Heart left ventricle (tissue), 16 donors: ENCODE results near the gene GNA15. TPM values are rescaled to one million over a fixed set of nuclear protein-coding genes. Genes with fewer than 3 reads are reported as not detected.

Source experiments
- ATAC-seq, 4 donors: fragments of 200-7000 bp; cut with Tn5 transposase; one replicate each; pipeline ENCODE4 v1.9.1; 2020 to 2022; ENCODE audit warnings: moderate library complexity in 4 of 4, mild to moderate bottlenecking in 3 of 4, moderate number of reproducible peaks in 1 of 4
- DNase-seq, 5 donors: peaks; one replicate each; pipeline ENCODE4 v3.0.0-alpha.2; 2020
- H3K27ac ChIP-seq, 12 donors: fragments of 200-600 bp; sonication (generic) in 4 of 12; one replicate each; pipeline versions ENCODE4 v1.5.0 to v1.8.0; 2016 to 2022; ENCODE audit warnings: mild to moderate bottlenecking in 2 of 12
- H3K27me3 ChIP-seq, 9 donors: fragments of 200-600 bp; sonication (generic) in 2 of 9; one replicate each; pipeline versions ENCODE4 v1.5.1 to v1.8.0; 2016 to 2022; ENCODE audit warnings: mild to moderate bottlenecking in 3 of 9
- H3K36me3 ChIP-seq, 9 donors: fragments of 200-600 bp; sonication (generic) in 2 of 9; one replicate each; pipeline versions ENCODE4 v1.5.0 to v1.8.0; 2018 to 2022; ENCODE audit warnings: mild to moderate bottlenecking in 2 of 9
- H3K4me1 ChIP-seq, 12 donors: fragments of 200-600 bp; sonication (generic) in 4 of 12; one replicate each; pipeline versions ENCODE4 v1.5.0 to v1.8.0; 2016 to 2022; ENCODE audit warnings: mild to moderate bottlenecking in 3 of 12
- H3K4me3 ChIP-seq, 12 donors: fragments of 200-600 bp; sonication (generic) in 4 of 12; one replicate each; pipeline versions ENCODE4 v1.5.0 to v1.8.0; 2017 to 2022; ENCODE audit warnings: mild to moderate bottlenecking in 9 of 12, moderate library complexity in 4 of 12
- H3K9me3 ChIP-seq, 12 donors: fragments of 200-600 bp; sonication (generic) in 4 of 12; one replicate each; pipeline versions ENCODE4 v1.5.0 to v1.8.0; 2016 to 2022; ENCODE audit warnings: mild to moderate bottlenecking in 1 of 12
- POLR2A ChIP-seq, 2 donors: fragments of 450-650 bp; IDR thresholded peaks; one replicate each; pipeline ENCODE4 v1.6.1; 2017; ENCODE audit warnings: antibody characterized with exemption in 2 of 2, mild to moderate bottlenecking in 2 of 2, moderate library complexity in 2 of 2
- WGBS, 4 donors: extraction: QIAGEN DNeasy Blood & Tissue Kit in 2 of 4; methylation state at CpG; one replicate each; pipeline versions ENCODE4 v1.1.5 to v1.1.7; 2013 to 2018; 5-methylcytosine and 5-hydroxymethylcytosine counted together
- intact Hi-C, 10 donors: fragments of 100-400 bp; cut with DNase I; formaldehyde crosslinking; loops; one replicate each; pipeline versions ENCODE4 v1.11.1 to v1.14.2; 2022
- polyA plus RNA-seq, 2 donors: library from polyadenylated mRNA; stranded (reverse); fragments of 200-250 nt; gene quantifications; one replicate each; pipeline ENCODE4 v1.2.3, GENCODE V29; 2013
- total RNA-seq, 9 donors: library from RNA; depleted of rRNA in 2 of 9; stranded (reverse); fragments of >200 nt in 2 of 9; fragmentation: NEBNext Ultra II Directional in 3 of 9; extraction: Animal tissue kit (Norgen Biotek cat#: 25700) in 3 of 9; gene quantifications; one replicate each; pipeline versions ENCODE4 v1.1.0 to v1.2.4, GENCODE V29; 2016 to 2023
- TF ChIP-seq, protein P1 (sequence below), 12 donors: fragments of 200-600 bp; sonication (generic) in 4 of 12; IDR thresholded peaks; one replicate each; pipeline versions ENCODE4 v1.5.0 to v1.8.0; 2018 to 2022; ENCODE audit warnings: antibody characterized with exemption in 12 of 12, mild to moderate bottlenecking in 5 of 12
- donor health status: ischemic (EF 13 %, LVEDD 7.1; RV severe dilation, severe dysfunction).
- donor health status: healthy with polysubstance abuse.
- donor health status: DM: no; HTN: yes; CAD: no.
- donor health status: DM: no; HTN: no; CAD: no.
- donor health status: ischemic (EF 25% LVEDD 6.9; RV normal size, moderate dysfunction).
- donor health status: ischemic (EF 25% LVEDD 5.7; RV mildly dilated, moderate dysfunction).
- donor health status: healthy.
- donor health status: DM: yes; HTN: yes; CAD: no.
- donor health status: ischemic (EF 35%, LVEDD 5.7; RV mildly dilated, moderate dysfunction).
- donor health status: nonischemic (EF 11% LVEDD 7.7; RV severe dilation, severe dysfunction).
- donor health status: DM: yes; HTN: yes; CAD: no.
- donor health status: PGD.
- donor health status: ischemic (EF 29% LVEDD 5.4; RV normal size, mild dysfunction).
- donor health status: nonischemic (EF 23%, LVEDD 6.1; RV moderate dilation, normal function).

GNA15 gene
- total and polyA plus RNA-seq, 11 donors = 0.69 to 15.2 (median 1.7) TPM

DNA sequence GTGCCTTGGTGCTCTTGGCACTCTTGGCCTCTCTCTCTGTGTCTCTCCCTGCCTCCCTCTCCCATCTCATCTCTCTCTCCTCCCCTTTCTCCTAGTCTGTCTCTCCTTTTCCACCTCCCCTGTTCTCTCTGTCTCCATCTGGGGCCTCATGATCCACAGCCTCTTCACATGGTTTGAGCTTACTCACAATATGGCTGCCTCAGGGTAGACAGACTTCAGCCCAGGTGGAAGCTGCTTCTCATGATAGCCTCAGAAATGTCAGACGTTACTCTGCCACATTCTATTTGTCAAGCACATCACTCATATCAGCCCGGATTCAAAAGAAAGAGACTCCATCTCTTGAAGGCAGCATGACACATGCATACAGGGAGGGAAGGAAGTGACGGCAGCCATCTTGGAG, 24.4 kb downstream of the GNA15 start:
- no peak for TF ChIP-seq POLR2A (IDR thresholded peaks at IDR 0.05)
- TF ChIP-seq, protein P1, sequence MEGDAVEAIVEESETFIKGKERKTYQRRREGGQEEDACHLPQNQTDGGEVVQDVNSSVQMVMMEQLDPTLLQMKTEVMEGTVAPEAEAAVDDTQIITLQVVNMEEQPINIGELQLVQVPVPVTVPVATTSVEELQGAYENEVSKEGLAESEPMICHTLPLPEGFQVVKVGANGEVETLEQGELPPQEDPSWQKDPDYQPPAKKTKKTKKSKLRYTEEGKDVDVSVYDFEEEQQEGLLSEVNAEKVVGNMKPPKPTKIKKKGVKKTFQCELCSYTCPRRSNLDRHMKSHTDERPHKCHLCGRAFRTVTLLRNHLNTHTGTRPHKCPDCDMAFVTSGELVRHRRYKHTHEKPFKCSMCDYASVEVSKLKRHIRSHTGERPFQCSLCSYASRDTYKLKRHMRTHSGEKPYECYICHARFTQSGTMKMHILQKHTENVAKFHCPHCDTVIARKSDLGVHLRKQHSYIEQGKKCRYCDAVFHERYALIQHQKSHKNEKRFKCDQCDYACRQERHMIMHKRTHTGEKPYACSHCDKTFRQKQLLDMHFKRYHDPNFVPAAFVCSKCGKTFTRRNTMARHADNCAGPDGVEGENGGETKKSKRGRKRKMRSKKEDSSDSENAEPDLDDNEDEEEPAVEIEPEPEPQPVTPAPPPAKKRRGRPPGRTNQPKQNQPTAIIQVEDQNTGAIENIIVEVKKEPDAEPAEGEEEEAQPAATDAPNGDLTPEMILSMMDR (IDR thresholded peaks at IDR 0.05) = no peak
- Histone ChIP-seq H3K27me3 (no peaks in the 10 kb centered on the region), H3K36me3 (peaks cover 0 to 31% (median 0%) of the 10 kb centered on the region in 9 donors), H3K27ac (no peak overlapping the region), H3K4me3 (no peak overlapping the region), H3K4me1 (peaks cover 0 to 34% (median 4%) of the 10 kb centered on the region in 12 donors), H3K9me3 (peaks cover 0 to 8% (median 0%) of the 10 kb centered on the region in 12 donors)
- 72 to 88% (median 76%) methylated on average over 3 of the region's 3 CpGs for WGBS, 4 donors
- ATAC-seq = no peak
- DNase-seq = no peak
- intact Hi-C loops = loop anchor here (2.0 to 10.0 kb wide), 9 partner anchors 33 to 275 kb away; no protein-coding TSS in a partner anchor

DNA sequence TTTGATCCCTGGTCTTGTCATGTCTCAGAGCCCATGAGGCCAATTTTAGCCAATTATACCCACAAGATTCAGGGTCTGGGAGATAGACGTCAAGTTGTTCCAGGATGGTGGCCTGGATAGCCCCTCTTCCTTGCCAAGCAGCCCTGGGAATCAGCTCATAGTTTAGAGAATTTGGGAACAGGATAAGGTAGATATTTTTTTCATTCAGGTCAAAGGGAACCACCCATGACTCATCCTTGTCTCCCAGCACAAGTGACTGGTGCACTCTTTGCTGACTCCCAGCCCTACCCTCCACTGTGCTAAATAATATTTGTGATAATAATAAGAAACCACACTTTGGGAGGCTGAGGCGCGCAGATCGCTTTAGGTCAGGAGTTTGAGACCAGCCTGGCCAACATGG, 25.6 kb downstream of the GNA15 start:
- H3K4me1 ChIP-seq = peaks cover 0 to 38% (median 0%) of the 10 kb centered on the region in 12 donors
- H3K4me3 ChIP-seq = no peak overlapping the region
- peaks cover 0 to 8% (median 0%) of the 10 kb centered on the region in 12 donors for H3K9me3 ChIP-seq
- intact Hi-C loops = loop anchor here (2.0 to 10.0 kb wide), 9 partner anchors 34 to 277 kb away; no protein-coding TSS in a partner anchor
- TF ChIP-seq, protein P1 (IDR thresholded peaks at IDR 0.05) = no peak
- no peak for TF ChIP-seq POLR2A (IDR thresholded peaks at IDR 0.05)
- no peaks in the 10 kb centered on the region for H3K27me3 ChIP-seq
- ATAC-seq (peak in 1 of 4 donors; percentile 31), DNase-seq (no peak)
- WGBS, 4 donors = 77 to 90% (median 88%) methylated on average over 4 of the region's 4 CpGs
- H3K27ac ChIP-seq = peak overlapping the region in 1 of 12 donors; percentile 21
- H3K36me3 ChIP-seq = peaks cover 0 to 31% (median 0%) of the 10 kb centered on the region in 9 donors

DNA sequence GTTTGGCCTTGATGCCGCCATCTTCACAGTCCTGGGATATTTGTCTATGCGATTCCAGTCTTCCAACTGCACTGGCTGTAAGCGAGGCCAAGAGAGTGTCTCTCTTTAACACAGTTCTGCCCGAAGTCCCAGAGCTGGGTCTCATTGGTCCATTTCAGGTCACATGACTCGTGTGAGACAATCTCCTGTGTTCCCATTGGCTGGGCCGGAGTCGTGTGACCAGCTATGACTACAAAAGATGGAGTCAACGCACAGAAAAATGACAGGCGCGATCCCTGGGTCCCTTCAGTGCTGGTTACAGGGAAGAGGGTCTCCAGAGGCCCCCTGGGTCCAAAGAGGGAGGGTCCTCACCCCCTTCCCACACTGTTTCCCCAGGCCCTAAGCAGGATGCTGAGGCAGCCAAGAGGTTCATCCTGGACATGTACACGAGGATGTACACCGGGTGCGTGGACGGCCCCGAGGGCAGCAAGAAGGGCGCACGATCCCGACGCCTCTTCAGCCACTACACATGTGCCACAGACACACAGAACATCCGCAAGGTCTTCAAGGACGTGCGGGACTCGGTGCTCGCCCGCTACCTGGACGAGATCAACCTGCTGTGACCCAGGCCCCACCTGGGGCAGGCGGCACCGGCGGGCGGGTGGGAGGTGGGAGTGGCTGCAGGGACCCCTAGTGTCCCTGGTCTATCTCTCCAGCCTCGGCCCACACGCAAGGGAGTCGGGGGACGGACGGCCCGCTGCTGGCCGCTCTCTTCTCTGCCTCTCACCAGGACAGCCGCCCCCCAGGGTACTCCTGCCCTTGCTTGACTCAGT, 26.8 kb downstream of the GNA15 start:
- ATAC-seq = peak in 1 of 4 donors; percentile 8
- WGBS, 4 donors = 60 to 75% (median 63%) methylated on average over 26 to 38 of the region's 38 CpGs

More for the DNA sequence above, 26.8 kb downstream of the GNA15 start:
- DNase-seq = no peak
- peaks cover 0 to 8% (median 0%) of the 10 kb centered on the region in 12 donors for H3K9me3 ChIP-seq
- peaks cover 0 to 25% (median 0%) of the 10 kb centered on the region in 9 donors for H3K36me3 ChIP-seq
- no peak overlapping the region for H3K27ac ChIP-seq
- TF ChIP-seq, protein P1 (IDR thresholded peaks at IDR 0.05) = no peak
- no peak for TF ChIP-seq POLR2A (IDR thresholded peaks at IDR 0.05)
- H3K4me3 ChIP-seq = no peak overlapping the region
- intact Hi-C loops = loop anchor here (1.0 to 10.0 kb wide), 15 partner anchors 33 to 278 kb away; no protein-coding TSS in a partner anchor
- H3K27me3 ChIP-seq = no peaks in the 10 kb centered on the region
- H3K4me1 ChIP-seq = peaks cover 0 to 38% (median 0%) of the 10 kb centered on the region in 12 donors
